IPS DF 6.9 (cell line): Measurements from ENCODE around the gene RBP4.

Source experiments
- DNase-seq: peaks from one replicate; pipeline ENCODE4 v3.0.0-alpha.2; 2013; ENCODE audit warnings: low read depth, low spot score
- H3K27ac ChIP-seq: one replicate; pipeline ENCODE4 v1.5.1; 2013; ENCODE audit warnings: low read length, control low read depth
- H3K27me3 ChIP-seq: 2 replicates; pipeline ENCODE4 v1.6.1; 2013; ENCODE audit warnings: mild to moderate bottlenecking, low read length; ENCODE audit not compliant: control insufficient read depth, insufficient read depth
- H3K36me3 ChIP-seq: 2 replicates; pipeline ENCODE4 v1.6.1; 2013; ENCODE audit warnings: low read length; ENCODE audit not compliant: control insufficient read depth, insufficient read depth
- H3K4me1 ChIP-seq: 2 replicates; pipeline ENCODE4 v1.6.1; 2013; ENCODE audit warnings: low read length; ENCODE audit not compliant: control insufficient read depth, insufficient read depth
- H3K4me3 ChIP-seq: 2 replicates; pipeline ENCODE4 v1.5.1; 2013; ENCODE audit warnings: mild to moderate bottlenecking, low read length
- H3K9me3 ChIP-seq: 2 replicates; pipeline ENCODE4 v1.6.1; 2013; ENCODE audit warnings: low read length, inconsistent platforms; ENCODE audit not compliant: control insufficient read depth, insufficient read depth
- WGBS: extraction: QIAGEN DNeasy Blood & Tissue Kit; methylation state at CpG from one replicate; pipeline ENCODE4 v1.1.7; 2013; ENCODE audit warnings: mixed read lengths, missing lambda C conversion rate; ENCODE audit not compliant: insufficient read length, insufficient coverage; 5-methylcytosine and 5-hydroxymethylcytosine counted together

The RBP4 gene

DNA sequence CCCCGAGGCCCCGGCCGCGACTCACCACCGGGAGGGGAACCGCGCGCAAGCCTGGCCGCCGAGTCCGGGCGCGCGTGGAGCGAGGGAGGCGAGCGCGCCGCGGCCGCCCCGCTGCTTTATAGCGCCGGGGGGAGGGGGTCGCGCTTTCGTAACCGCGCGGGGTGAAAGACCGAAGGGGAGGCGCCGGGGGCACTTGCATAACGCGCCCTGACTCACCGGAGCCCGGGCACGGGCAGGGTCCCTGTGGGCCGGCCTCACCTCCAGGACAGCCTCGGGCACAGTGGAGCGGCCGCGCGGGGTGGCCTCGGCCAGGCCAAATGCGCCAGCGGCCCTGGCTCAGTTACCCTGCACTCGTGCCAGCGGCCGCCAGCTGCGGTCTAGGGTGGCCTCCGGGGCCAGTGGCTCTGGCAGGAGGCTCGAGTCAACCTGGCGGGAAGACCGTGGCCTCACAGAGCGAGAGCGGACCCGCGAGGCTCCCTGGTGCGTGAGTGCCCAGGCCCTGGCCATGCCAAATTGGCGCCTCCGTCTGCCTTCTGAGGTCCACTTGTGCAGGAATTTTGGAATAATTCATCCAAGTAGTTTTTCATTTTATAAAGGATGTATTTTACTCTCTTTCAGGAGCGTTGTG, at the start of gene RBP4:
RBP4 (minus strand) TSS at position 90 of the 628 bp plus-strand sequence. CDS start 207 bp downstream, outside the sequence.
- Histone ChIP-seq H3K27ac (no peak within 1 kb of the TSS), H3K4me3 (peak within 1 kb of the TSS; percentile 49; the same call in 1 of the 2 replicates), H3K36me3 (no peaks in the 10 kb centered on the region), H3K9me3 (no peaks in the 10 kb centered on the region), H3K27me3 (peaks cover 30% of the 10 kb centered on the region), H3K4me1 (no peaks in the 10 kb centered on the region)
- no peak for DNase-seq
- no CpG with 5 or more reads among the region's 63 CpGs for WGBS

DNA sequence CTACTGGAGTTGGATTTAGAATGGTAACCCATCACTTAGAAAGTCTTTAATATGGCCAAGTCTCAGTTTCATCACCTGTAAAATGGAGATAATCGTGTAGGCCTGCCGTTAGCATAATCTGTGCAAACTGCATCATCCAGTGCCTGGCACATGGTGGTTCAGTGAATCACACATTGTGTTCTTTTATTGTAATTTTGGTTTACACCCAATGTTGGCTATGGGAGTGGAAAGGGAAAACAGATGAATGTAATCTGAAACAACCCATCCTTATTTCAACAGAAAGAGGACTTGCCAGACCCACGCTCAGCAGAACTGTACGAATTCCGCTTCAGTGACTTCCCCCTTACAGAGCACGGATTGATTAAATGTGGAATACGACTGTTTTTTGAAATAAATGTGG, 38.8 kb upstream of the RBP4 start:
- no peaks in the 10 kb centered on the region for H3K36me3 ChIP-seq
- H3K4me1 ChIP-seq, result no peaks in the 10 kb centered on the region
- WGBS, result no CpG with 5 or more reads among the region's 7 CpGs
- no peak overlapping the region for H3K4me3 ChIP-seq
- no peaks in the 10 kb centered on the region for H3K9me3 ChIP-seq
- H3K27me3 ChIP-seq, result no peaks in the 10 kb centered on the region
- H3K27ac ChIP-seq, result no peak overlapping the region
- no peak for DNase-seq

GRCh38 chr10:93630625-93631557, 29.9 kb upstream of the RBP4 start:
- H3K4me3 ChIP-seq, result no peak overlapping the region
- H3K27ac ChIP-seq, result no peak overlapping the region
- no peaks in the 10 kb centered on the region for H3K9me3 ChIP-seq
- no peaks in the 10 kb centered on the region for H3K4me1 ChIP-seq
- H3K36me3 ChIP-seq, result no peaks in the 10 kb centered on the region
- H3K27me3 ChIP-seq, result no peaks in the 10 kb centered on the region
- no peak for DNase-seq
- WGBS, result no CpG with 5 or more reads among the region's 15 CpGs

- no CpG with 5 or more reads among the region's 7 CpGs for WGBS
- no peak overlapping the region for H3K27ac ChIP-seq
- no peak overlapping the region for H3K4me3 ChIP-seq
- H3K27me3 ChIP-seq, result no peaks in the 10 kb centered on the region
- H3K4me1 ChIP-seq, result no peaks in the 10 kb centered on the region
- no peak for DNase-seq
- H3K36me3 ChIP-seq, result no peaks in the 10 kb centered on the region
- no peaks in the 10 kb centered on the region for H3K9me3 ChIP-seq
These were observed 28.7 kb upstream of the RBP4 start for GRCh38 chr10:93629647-93630305.

- no peaks in the 10 kb centered on the region for H3K9me3 ChIP-seq
- H3K27ac ChIP-seq, result no peak overlapping the region
- no peak for DNase-seq
- no peaks in the 10 kb centered on the region for H3K36me3 ChIP-seq
- H3K27me3 ChIP-seq, result no peaks in the 10 kb centered on the region
- no peak overlapping the region for H3K4me3 ChIP-seq
- WGBS, result no CpG with 5 or more reads among the region's 4 CpGs
- no peaks in the 10 kb centered on the region for H3K4me1 ChIP-seq
These were observed 27.8 kb upstream of the RBP4 start for GRCh38 chr10:93628858-93629257.

- H3K4me3 ChIP-seq, result no peak overlapping the region
- H3K27ac ChIP-seq, result no peak overlapping the region
- no peak for DNase-seq
- H3K27me3 ChIP-seq, result no peaks in the 10 kb centered on the region
- no peaks in the 10 kb centered on the region for H3K4me1 ChIP-seq
- no peaks in the 10 kb centered on the region for H3K36me3 ChIP-seq
- no peaks in the 10 kb centered on the region for H3K9me3 ChIP-seq
- no CpG with 5 or more reads among the region's 1 CpG for WGBS
These were observed 21.9 kb upstream of the RBP4 start for GRCh38 chr10:93622942-93623341.

DNA sequence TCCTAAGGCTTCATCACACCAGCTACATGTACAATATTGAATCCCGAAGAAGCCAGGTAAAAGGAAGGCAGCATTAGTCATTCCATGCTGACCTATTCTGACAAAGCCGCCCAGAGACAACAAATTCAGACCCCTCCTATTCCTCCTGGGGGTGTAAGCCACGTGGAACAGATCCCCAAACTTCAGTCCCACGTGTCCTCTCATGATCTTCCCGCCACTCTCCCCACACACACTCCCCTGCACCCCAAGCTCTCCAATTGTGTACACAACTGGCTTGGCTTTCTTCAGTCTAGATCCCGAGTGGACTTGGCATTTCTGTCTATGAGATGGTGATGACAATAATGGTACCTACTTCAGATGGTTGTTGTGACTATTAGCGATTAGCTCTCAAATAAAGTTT, 19.9 kb upstream of the RBP4 start:
- H3K36me3 ChIP-seq, result no peaks in the 10 kb centered on the region
- H3K27me3 ChIP-seq, result no peaks in the 10 kb centered on the region
- no peak for DNase-seq
- H3K27ac ChIP-seq, result no peak overlapping the region
- H3K4me3 ChIP-seq, result no peak overlapping the region
- WGBS, result no CpG with 5 or more reads among the region's 7 CpGs
- H3K9me3 ChIP-seq, result no peaks in the 10 kb centered on the region
- no peaks in the 10 kb centered on the region for H3K4me1 ChIP-seq

DNA sequence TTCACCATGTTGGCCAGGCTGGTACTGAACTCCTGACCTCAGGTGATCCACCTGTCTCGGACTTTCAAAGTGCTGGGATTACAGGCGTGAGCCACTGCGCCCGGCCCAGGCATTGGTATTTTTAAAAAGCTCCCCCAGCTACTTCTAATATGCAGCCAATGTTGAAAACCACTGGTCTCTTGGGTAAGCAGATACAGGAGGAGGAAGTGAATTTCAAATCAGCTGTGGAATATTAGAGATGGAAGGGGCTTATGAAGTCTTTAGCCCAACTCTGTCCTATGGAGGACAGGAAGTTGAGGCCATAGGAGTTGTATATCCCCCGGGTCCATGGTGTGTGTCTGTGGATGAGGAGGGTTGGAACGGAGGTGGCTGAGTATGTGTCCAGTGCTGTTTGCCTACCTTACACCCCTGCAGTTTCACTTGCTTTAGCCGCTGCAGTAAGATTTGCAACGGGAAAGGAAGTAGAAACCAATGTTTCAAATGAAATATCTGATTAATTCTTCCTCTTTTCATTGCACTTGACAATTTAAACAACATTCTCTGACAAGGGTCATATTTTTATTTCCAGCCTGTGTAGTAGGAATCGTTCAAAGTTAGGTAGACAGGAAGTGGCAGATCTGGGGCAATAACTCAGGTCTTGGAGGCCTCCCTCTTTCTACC, 14.7 kb upstream of the RBP4 start:
- no CpG with 5 or more reads among the region's 9 CpGs for WGBS

GRCh38 chr10:93614101-93614825, 13.2 kb upstream of the RBP4 start:
- H3K27ac ChIP-seq, result no peak overlapping the region
- H3K27me3 ChIP-seq, result no peaks in the 10 kb centered on the region
- no peaks in the 10 kb centered on the region for H3K36me3 ChIP-seq
- no CpG with 5 or more reads among the region's 7 CpGs for WGBS
- H3K4me3 ChIP-seq, result no peak overlapping the region
- no peaks in the 10 kb centered on the region for H3K4me1 ChIP-seq
- no peak for DNase-seq
- H3K9me3 ChIP-seq, result no peaks in the 10 kb centered on the region; the same call in 1 of the 2 replicates

More for the DNA sequence above, 14.7 kb upstream of the RBP4 start:
- H3K4me3 ChIP-seq, result no peak overlapping the region
- H3K36me3 ChIP-seq, result no peaks in the 10 kb centered on the region
- H3K27me3 ChIP-seq, result no peaks in the 10 kb centered on the region
- no peaks in the 10 kb centered on the region for H3K4me1 ChIP-seq
- no peak for DNase-seq
- no peak overlapping the region for H3K27ac ChIP-seq
- no peaks in the 10 kb centered on the region; the same call in 1 of the 2 replicates for H3K9me3 ChIP-seq
